ENCODE data around the gene DTHD1. TPM values are rescaled to one million over a fixed set of nuclear protein-coding genes. Genes with fewer than 3 reads are reported as not detected.

Gene DTHD1
- total and polyA plus RNA-seq, 2 donors (not counting 3 experiments of a cell fraction or from before 2014, with no cell fraction given) = not detected

DNA sequence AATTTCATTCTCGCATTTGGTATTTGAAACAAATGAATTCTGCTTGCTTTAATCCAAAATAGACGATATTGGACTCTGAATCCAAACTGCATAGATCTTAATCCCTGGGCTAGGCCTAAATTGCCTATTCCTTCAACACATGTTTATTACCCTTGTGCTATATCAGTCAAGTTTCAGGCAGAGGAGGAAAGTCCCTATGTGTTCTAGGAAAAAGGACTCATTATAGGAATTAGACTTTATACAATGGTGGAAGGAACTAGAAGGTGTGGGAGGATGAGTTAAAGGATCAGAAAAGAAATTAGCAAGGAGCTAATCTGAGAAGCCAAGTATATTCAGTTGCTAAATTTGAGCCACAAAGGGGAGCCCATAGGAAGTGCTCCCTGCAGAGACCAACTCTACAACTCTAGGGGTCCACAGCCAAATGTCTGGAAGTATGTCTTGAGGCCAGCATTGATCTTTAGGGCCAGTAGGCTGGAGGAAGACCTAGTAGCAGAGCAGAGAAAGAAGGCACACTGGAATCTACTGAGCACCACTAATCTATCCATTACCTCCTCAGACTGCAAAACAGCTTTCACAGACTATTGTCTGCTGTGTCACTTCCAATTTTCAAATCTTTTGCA, 17.1 kb upstream of the DTHD1 start:
- TF ChIP-seq MYC (IDR thresholded peaks at IDR 0.05; ENCODE audit: low read depth, low read length) = no peak
- TF ChIP-seq GATA2 (IDR thresholded peaks at IDR 0.05; ENCODE audit: insufficient read depth, insufficient read length, low read depth, low read length) = no peak
- TF ChIP-seq POLR2A (IDR thresholded peaks at IDR 0.05; ENCODE audit: low read depth, low read length) = no peak
- no peak for TF ChIP-seq JUN (IDR thresholded peaks at IDR 0.05; ENCODE audit: borderline replicate concordance, insufficient read depth, insufficient read length, low read depth)
- TF ChIP-seq, protein P1, sequence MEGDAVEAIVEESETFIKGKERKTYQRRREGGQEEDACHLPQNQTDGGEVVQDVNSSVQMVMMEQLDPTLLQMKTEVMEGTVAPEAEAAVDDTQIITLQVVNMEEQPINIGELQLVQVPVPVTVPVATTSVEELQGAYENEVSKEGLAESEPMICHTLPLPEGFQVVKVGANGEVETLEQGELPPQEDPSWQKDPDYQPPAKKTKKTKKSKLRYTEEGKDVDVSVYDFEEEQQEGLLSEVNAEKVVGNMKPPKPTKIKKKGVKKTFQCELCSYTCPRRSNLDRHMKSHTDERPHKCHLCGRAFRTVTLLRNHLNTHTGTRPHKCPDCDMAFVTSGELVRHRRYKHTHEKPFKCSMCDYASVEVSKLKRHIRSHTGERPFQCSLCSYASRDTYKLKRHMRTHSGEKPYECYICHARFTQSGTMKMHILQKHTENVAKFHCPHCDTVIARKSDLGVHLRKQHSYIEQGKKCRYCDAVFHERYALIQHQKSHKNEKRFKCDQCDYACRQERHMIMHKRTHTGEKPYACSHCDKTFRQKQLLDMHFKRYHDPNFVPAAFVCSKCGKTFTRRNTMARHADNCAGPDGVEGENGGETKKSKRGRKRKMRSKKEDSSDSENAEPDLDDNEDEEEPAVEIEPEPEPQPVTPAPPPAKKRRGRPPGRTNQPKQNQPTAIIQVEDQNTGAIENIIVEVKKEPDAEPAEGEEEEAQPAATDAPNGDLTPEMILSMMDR (IDR thresholded peaks at IDR 0.05; ENCODE audit: extremely low read depth in 1 of 2, insufficient read depth in 1 of 2, low read depth in 1 of 2, low read length in 2 of 2) = no peak
- TF ChIP-seq FOS (IDR thresholded peaks at IDR 0.05; ENCODE audit: borderline replicate concordance, insufficient read depth, low read length) = no peak
- TF ChIP-seq EZH2 (IDR thresholded peaks at IDR 0.05; ENCODE audit: borderline replicate concordance, low read depth, low read length, severe bottlenecking) = no peak
- TF ChIP-seq, protein P2, sequence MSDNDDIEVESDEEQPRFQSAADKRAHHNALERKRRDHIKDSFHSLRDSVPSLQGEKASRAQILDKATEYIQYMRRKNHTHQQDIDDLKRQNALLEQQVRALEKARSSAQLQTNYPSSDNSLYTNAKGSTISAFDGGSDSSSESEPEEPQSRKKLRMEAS (IDR thresholded peaks at IDR 0.05; ENCODE audit: insufficient read depth, insufficient read length) = no peak
- Histone ChIP-seq H3K9me1 (replicated peaks; ENCODE audit: control insufficient read depth, extremely low read depth, insufficient read depth, low read length) (no peaks in the 10 kb centered on the region), H2AFZ (ENCODE audit: low read depth, low read length) (no peak overlapping the region), H3K4me1 (ENCODE audit: control insufficient read depth, extremely low read depth, insufficient read depth, low read length) (no peaks in the 10 kb centered on the region), H3K4me3 (replicated peaks in 1 of 3; ENCODE audit: insufficient read depth in 1 of 3, low read depth in 1 of 3, low read length in 3 of 3) (no peak overlapping the region), H3K79me2 (ENCODE audit: control insufficient read depth, insufficient read depth, low read length) (no peaks in the 10 kb centered on the region), H3K27ac (ENCODE audit: insufficient read depth, low read depth, low read length) (no peak overlapping the region), H3K9me3 (replicated peaks; ENCODE audit: control insufficient read depth, insufficient read depth, low read length) (no peaks in the 10 kb centered on the region), H4K20me1 (replicated peaks; ENCODE audit: control insufficient read depth, extremely low read depth, insufficient read depth, low read length) (no peaks in the 10 kb centered on the region), H3K4me2 (ENCODE audit: insufficient read depth, low read length) (no peak overlapping the region), H3K36me3 (ENCODE audit: control insufficient read depth in 2 of 2, extremely low read depth in 1 of 2, insufficient read depth in 2 of 2, low read length in 2 of 2) (no peaks in the 10 kb centered on the region), H3K27me3 (ENCODE audit: control insufficient read depth in 2 of 2, insufficient read depth in 2 of 2, low read length in 2 of 2) (no peaks in the 10 kb centered on the region), H3K9ac (replicated peaks; ENCODE audit: extremely low read depth, insufficient read depth, low read length) (no peak overlapping the region)
- no TSS peak for BruUV-seq (replicated peaks)
- dilution Hi-C loops (cut with MboI; ENCODE audit: extremely low pct_ligation_motif_present, low sequenced_read_pairs) (no loop called here), intact Hi-C loops (cut with micrococcal nuclease) (no loop called here)
- ChIA-PET CTCF (no interaction called here), POLR2A (no interaction called here)
- DNase-seq (ENCODE audit: low read depth, low spot score) (no peak), FAIRE-seq (no peak)
